Measurements from ENCODE around the gene ADRB2.
"Not testable (repeated sequence)": the region's sequence is repeated elsewhere in the genome, so short reads cannot be mapped to it uniquely, and the experiment has no call there.

The ADRB2 gene

GRCh38 chr5:148856424-148856823 is 30.0 kb downstream of the ADRB2 start:
- no peak for DNase-seq

- DNase-seq, result no peak
These were observed 31.1 kb downstream of the ADRB2 start for GRCh38 chr5:148857474-148857873.

GRCh38 chr5:148858106-148858505 is 31.7 kb downstream of the ADRB2 start:
- DNase-seq, result no peak

GRCh38 chr5:148858547-148858946 is 32.1 kb downstream of the ADRB2 start:
- no peak for DNase-seq

- DNase-seq, result no peak
These were observed 33.3 kb downstream of the ADRB2 start for GRCh38 chr5:148859703-148860102.

GRCh38 chr5:148860599-148860998 is 34.2 kb downstream of the ADRB2 start:
- no peak for DNase-seq

GRCh38 chr5:148861088-148861487 is 34.7 kb downstream of the ADRB2 start:
- DNase-seq, result no peak

- DNase-seq, result no peak
These were observed 35.3 kb downstream of the ADRB2 start for GRCh38 chr5:148861696-148862095.

- DNase-seq, result no peak
These were observed 37.9 kb downstream of the ADRB2 start for GRCh38 chr5:148864113-148864841.

GRCh38 chr5:148866024-148866423 is 39.6 kb downstream of the ADRB2 start:
- DNase-seq, result no peak

GRCh38 chr5:148873120-148873519 is 46.7 kb downstream of the ADRB2 start:
- DNase-seq, result no peak

GRCh38 chr5:148873690-148874485 is 47.5 kb downstream of the ADRB2 start:
- DNase-seq, result no peak

- DNase-seq, result no peak
These were observed 48.9 kb downstream of the ADRB2 start for GRCh38 chr5:148875205-148875875.

GRCh38 chr5:148877436-148877835 is 51.0 kb downstream of the ADRB2 start:
- not testable (repeated sequence) for DNase-seq

Measured in stimulated activated naive CD4-positive, alpha-beta T cell (primary cell).